AG10803 (cell line): ENCODE measurements around the gene CD4.

Experiments used
- DNase-seq: peaks from one replicate; pipeline ENCODE4 v3.0.0; 2010; ENCODE audit warnings: low read depth
- H3K4me3 ChIP-seq: 2 replicates; pipeline ENCODE4 v1.5.1; 2011; ENCODE audit warnings: mild to moderate bottlenecking, low read length, control low read depth
- CTCF ChIP-seq: conservative IDR thresholded peaks from 2 replicates; pipeline ENCODE4 v1.5.1; 2011; ENCODE audit warnings: mild to moderate bottlenecking, low read length, control low read depth, inconsistent platforms

The CD4 gene

GRCh38 chr12:6818222-6818621, 28.9 kb downstream of the CD4 start:
- DNase-seq = no peak
- no peak overlapping the region for H3K4me3 ChIP-seq
- no peak for TF ChIP-seq CTCF

- DNase-seq = no peak
- no peak overlapping the region for H3K4me3 ChIP-seq
- TF ChIP-seq CTCF = no peak
These were observed 29.3 kb downstream of the CD4 start for GRCh38 chr12:6818645-6819044.

GRCh38 chr12:6819106-6820030, 30.0 kb downstream of the CD4 start:
- no peak for TF ChIP-seq CTCF
- no peak overlapping the region for H3K4me3 ChIP-seq
- DNase-seq = no peak

- no peak overlapping the region for H3K4me3 ChIP-seq
- no peak for TF ChIP-seq CTCF
- no peak for DNase-seq
These were observed 30.8 kb downstream of the CD4 start for GRCh38 chr12:6820166-6820565.

- TF ChIP-seq CTCF = no peak
- H3K4me3 ChIP-seq = peak within 1 kb of the TSS; percentile 58
- DNase-seq = peak; percentile 33
These were observed 32.5 kb downstream of the CD4 start, which contains the start of gene GPR162 for GRCh38 chr12:6821591-6822425. GPR162 (plus strand) TSS chr12:6821821; CDS start chr12:6823899, 2,078 bp downstream.

- H3K4me3 ChIP-seq = peak overlapping the region; percentile 58
- no peak for TF ChIP-seq CTCF
- no peak for DNase-seq
These were observed 33.3 kb downstream of the CD4 start for GRCh38 chr12:6822426-6823135.
